Measurements from ENCODE around the gene LNX1.

DNA sequence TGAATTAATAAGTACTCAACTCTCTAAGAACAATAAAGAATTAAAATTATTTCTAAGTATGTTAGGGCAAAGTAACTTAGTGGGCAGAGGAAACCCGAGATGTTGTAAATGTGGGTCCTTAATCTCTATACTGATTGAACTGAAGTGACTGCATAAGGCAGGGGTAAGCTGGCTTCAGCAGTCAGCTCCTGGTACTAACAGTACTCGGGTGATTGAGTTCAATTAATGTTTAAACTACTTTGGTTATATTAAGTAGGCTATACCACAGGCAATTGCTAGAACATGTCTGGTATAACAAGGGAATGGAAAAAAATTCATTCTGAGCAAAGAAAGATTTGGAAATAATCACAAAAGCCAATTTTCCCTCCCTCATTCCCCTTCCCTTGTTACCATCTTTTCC lies 90.7 kb downstream of the LNX1 start:
- TF ChIP-seq, protein P1, sequence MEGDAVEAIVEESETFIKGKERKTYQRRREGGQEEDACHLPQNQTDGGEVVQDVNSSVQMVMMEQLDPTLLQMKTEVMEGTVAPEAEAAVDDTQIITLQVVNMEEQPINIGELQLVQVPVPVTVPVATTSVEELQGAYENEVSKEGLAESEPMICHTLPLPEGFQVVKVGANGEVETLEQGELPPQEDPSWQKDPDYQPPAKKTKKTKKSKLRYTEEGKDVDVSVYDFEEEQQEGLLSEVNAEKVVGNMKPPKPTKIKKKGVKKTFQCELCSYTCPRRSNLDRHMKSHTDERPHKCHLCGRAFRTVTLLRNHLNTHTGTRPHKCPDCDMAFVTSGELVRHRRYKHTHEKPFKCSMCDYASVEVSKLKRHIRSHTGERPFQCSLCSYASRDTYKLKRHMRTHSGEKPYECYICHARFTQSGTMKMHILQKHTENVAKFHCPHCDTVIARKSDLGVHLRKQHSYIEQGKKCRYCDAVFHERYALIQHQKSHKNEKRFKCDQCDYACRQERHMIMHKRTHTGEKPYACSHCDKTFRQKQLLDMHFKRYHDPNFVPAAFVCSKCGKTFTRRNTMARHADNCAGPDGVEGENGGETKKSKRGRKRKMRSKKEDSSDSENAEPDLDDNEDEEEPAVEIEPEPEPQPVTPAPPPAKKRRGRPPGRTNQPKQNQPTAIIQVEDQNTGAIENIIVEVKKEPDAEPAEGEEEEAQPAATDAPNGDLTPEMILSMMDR (IDR thresholded peaks at IDR 0.05): no peak
- TF ChIP-seq POLR2A (IDR thresholded peaks at IDR 0.05): no peak
